Type B pancreatic cell (in vitro differentiated cells): ENCODE measurements around the gene TRNAU1AP. TPM values are rescaled to one million over a fixed set of nuclear protein-coding genes. Genes with fewer than 3 reads are reported as not detected.

Experiments
- DNase-seq: peaks from one replicate; pipeline ENCODE4 v3.0.0; 2021; ENCODE audit warnings: mixed read lengths; ENCODE audit not compliant: unreplicated experiment; ENCODE audit errors: extremely low spot score
- H3K27ac Mint-ChIP-seq: 2 replicates; pipeline ENCODE4 v1.8.0; 2021; ENCODE audit warnings: mild to moderate bottlenecking, mixed read lengths
- H3K27me3 Mint-ChIP-seq: 2 replicates; pipeline ENCODE4 v1.8.0; 2021; ENCODE audit warnings: mixed read lengths
- H3K36me3 Mint-ChIP-seq: 2 replicates; pipeline ENCODE4 v1.8.0; 2021; ENCODE audit warnings: mixed read lengths
- H3K4me1 Mint-ChIP-seq: one replicate; pipeline ENCODE4 v1.8.0; 2021; ENCODE audit warnings: mixed read lengths; ENCODE audit not compliant: unreplicated experiment
- H3K4me3 Mint-ChIP-seq: 2 replicates; pipeline ENCODE4 v1.8.0; 2021; ENCODE audit warnings: mild to moderate bottlenecking, mixed read lengths
- H3K9me3 Mint-ChIP-seq: 2 replicates; pipeline ENCODE4 v1.8.0; 2021; ENCODE audit warnings: mixed read lengths
- total RNA-seq: library from RNA; stranded (reverse); gene quantifications from 2 replicates; pipeline ENCODE4 v1.2.1, GENCODE V29; 2021; ENCODE audit warnings: low replicate concordance
- TF ChIP-seq, protein P1 (sequence below): fragments of 200-600 bp; sonication (generic); conservative IDR thresholded peaks from 2 replicates; pipeline ENCODE4 v1.5.0; 2021; ENCODE audit warnings: antibody characterized with exemption, mild to moderate bottlenecking

Gene TRNAU1AP
- total RNA-seq, 1 donor from 2014 or later, result 33.7 TPM

DNA sequence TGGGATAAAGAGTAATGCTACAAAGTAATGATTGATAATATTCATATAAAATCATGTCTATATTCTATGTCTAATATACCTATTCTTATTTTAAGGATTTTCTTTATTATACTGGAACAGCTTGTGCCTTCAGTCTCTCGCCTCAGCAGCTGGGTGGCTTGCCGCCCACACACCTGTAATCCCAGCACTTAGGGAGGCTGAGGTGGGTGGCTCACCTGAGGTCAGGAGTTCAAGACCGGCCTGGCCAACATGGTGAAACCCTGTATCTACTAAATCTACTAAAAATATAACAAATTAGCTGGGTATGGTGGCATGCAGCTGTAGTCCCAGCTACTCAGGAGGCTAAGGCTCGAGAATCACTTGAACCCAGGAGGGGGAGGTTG is 7.6 kb upstream of the TRNAU1AP start:
- DNase-seq, result no peak
- Mint-ChIP-seq H3K27ac (no peak overlapping the region), H3K27me3 (no peaks in the 10 kb centered on the region), H3K36me3 (no peaks in the 10 kb centered on the region), H3K4me3 (no peak overlapping the region), H3K9me3 (no peaks in the 10 kb centered on the region), H3K4me1 (no peaks in the 10 kb centered on the region)
- TF ChIP-seq, protein P1, sequence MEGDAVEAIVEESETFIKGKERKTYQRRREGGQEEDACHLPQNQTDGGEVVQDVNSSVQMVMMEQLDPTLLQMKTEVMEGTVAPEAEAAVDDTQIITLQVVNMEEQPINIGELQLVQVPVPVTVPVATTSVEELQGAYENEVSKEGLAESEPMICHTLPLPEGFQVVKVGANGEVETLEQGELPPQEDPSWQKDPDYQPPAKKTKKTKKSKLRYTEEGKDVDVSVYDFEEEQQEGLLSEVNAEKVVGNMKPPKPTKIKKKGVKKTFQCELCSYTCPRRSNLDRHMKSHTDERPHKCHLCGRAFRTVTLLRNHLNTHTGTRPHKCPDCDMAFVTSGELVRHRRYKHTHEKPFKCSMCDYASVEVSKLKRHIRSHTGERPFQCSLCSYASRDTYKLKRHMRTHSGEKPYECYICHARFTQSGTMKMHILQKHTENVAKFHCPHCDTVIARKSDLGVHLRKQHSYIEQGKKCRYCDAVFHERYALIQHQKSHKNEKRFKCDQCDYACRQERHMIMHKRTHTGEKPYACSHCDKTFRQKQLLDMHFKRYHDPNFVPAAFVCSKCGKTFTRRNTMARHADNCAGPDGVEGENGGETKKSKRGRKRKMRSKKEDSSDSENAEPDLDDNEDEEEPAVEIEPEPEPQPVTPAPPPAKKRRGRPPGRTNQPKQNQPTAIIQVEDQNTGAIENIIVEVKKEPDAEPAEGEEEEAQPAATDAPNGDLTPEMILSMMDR, result no peak

DNA sequence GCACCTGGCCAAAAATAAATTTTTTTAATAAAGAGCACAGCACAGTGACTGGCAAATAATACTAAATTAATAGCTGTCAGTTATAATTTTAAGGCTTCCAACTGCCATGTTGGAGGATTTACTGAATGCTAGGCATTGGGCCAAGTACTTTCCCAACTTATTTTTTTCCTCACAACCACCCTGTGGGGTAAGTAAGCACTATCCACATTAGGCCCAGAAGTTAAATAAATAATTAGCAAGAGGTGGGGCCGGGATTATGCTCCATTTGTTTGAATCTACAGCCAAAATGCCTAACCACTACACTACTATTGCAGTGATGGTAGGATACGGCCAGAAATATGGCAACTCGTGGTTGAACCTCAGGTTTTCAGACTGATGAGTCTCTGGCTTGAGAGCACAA is 4.6 kb upstream of the TRNAU1AP start:
- no peaks in the 10 kb centered on the region for H3K4me1 Mint-ChIP-seq

GRCh38 chr1:28551381-28551780 is 1.5 kb upstream of the TRNAU1AP start:
- DNase-seq, result no peak
- no peak overlapping the region for H3K27ac Mint-ChIP-seq
- TF ChIP-seq, protein P1, result no peak
- no peaks in the 10 kb centered on the region for H3K9me3 Mint-ChIP-seq
- no peaks in the 10 kb centered on the region for H3K4me1 Mint-ChIP-seq
- peak overlapping the region; percentile 49 for H3K4me3 Mint-ChIP-seq
- no peaks in the 10 kb centered on the region for H3K27me3 Mint-ChIP-seq
- H3K36me3 Mint-ChIP-seq, result peaks cover 6% of the 10 kb centered on the region

More for the DNA sequence above, 4.6 kb upstream of the TRNAU1AP start:
- no peaks in the 10 kb centered on the region for H3K9me3 Mint-ChIP-seq
- no peaks in the 10 kb centered on the region for H3K36me3 Mint-ChIP-seq
- TF ChIP-seq, protein P1, result no peak
- no peak overlapping the region for H3K4me3 Mint-ChIP-seq
- no peak overlapping the region for H3K27ac Mint-ChIP-seq
- DNase-seq, result no peak
- H3K27me3 Mint-ChIP-seq, result no peaks in the 10 kb centered on the region

DNA sequence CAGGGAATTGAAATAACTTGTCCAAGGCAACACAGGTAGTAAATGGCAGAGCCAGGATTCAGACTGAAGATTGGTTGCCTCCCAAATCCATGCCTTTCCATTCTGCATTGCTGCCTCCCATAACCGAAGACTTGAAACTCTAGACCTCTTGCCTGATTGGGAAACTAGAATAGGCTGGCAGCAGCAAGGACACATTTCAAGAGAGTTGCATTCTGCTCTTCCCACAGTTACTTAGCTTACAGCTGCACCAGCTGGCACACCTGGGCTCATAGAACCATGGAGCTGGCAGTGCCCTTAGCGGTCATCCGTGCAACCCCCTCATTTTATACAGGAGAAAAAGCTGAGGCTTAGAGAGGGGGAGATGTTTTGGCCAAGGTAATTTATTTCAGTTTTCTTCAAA is 8.0 kb downstream of the TRNAU1AP start:
- no peak overlapping the region for H3K27ac Mint-ChIP-seq
- TF ChIP-seq, protein P1, result no peak
- peaks cover 11% of the 10 kb centered on the region for H3K36me3 Mint-ChIP-seq
- no peaks in the 10 kb centered on the region for H3K4me1 Mint-ChIP-seq
- no peaks in the 10 kb centered on the region for H3K27me3 Mint-ChIP-seq
- no peak overlapping the region for H3K4me3 Mint-ChIP-seq
- H3K9me3 Mint-ChIP-seq, result no peaks in the 10 kb centered on the region
- DNase-seq, result no peak

DNA sequence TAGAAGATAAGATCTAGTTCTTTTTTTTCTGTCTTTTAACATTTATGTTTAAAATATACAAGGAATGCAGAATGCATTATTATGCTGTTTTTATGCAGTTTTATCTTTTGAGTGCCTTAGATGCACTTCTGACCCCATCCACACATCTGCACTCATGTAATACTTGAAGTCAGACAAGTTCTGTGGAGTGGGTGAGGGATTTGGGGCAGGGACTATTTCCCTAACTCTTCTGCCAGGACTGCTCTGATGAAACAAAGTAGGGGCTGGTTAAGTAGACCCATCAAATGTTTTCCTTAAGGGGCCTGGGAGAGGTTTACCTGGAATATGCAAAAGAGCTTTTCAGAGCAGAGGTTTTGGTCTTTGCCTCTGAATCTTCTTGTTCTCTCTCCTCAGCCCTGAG is 11.4 kb downstream of the TRNAU1AP start:
- H3K27ac Mint-ChIP-seq, result no peak overlapping the region
- no peaks in the 10 kb centered on the region for H3K9me3 Mint-ChIP-seq
- no peak overlapping the region for H3K4me3 Mint-ChIP-seq
- no peaks in the 10 kb centered on the region for H3K27me3 Mint-ChIP-seq
- DNase-seq, result no peak
- TF ChIP-seq, protein P1, result no peak
- no peaks in the 10 kb centered on the region for H3K4me1 Mint-ChIP-seq
- H3K36me3 Mint-ChIP-seq, result peaks cover 22% of the 10 kb centered on the region

DNA sequence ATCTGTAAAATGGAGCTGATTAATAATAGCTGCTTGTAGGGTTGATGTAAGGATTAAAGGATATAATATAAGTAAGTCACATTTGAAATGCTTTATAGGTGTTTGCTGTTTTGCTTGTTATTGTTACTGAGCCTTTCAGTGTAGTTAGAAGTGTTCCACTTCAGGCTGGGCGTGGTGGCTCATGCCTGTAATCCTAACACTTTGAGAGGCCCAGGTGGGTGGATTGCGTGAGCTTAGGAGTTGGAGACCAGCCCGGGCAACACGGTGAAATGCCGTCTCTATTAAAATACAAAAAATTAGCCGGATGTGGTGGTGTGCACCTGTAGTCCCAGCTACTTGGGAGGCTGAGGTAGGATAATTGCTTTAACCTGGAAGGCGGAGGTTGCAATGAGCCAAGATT is 12.2 kb downstream of the TRNAU1AP start:
- H3K36me3 Mint-ChIP-seq, result peaks cover 22% of the 10 kb centered on the region
- no peak overlapping the region for H3K27ac Mint-ChIP-seq
- H3K4me1 Mint-ChIP-seq, result no peaks in the 10 kb centered on the region
- no peak overlapping the region for H3K4me3 Mint-ChIP-seq
- no peak for DNase-seq
- H3K9me3 Mint-ChIP-seq, result no peaks in the 10 kb centered on the region
- no peaks in the 10 kb centered on the region for H3K27me3 Mint-ChIP-seq
- TF ChIP-seq, protein P1, result no peak
